ENCODE measurements around the gene PPP1R2. TPM values are rescaled to one million over a fixed set of nuclear protein-coding genes. Genes with fewer than 3 reads are reported as not detected.

PPP1R2 gene
- total and polyA plus RNA-seq, 9 of the 15 experiments (the other 6 are each of a cell fraction or from before 2014, with no cell fraction given): 9.4 to 115 (median 40.3) TPM

DNA sequence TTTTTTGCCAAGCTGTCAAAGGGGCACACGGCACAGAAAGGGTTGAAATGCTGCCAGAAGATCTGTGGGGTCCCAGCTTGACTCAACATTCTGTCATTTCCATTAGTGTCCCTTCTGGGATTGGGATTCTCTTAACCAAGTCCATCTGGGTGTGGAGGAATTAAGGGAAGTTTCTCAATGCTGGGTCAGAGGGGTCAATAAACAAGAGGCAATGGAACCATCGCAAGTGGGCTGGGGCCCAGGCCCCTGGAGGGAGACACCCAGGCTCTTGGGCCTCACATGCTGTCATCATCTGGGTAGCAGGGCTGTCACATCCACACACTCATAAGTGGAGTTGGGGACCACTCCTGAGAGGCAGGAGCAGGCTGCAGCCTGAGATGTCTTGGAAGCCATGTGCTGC is 48.7 kb upstream of the PPP1R2 start (continued):
- TF ChIP-seq, protein P1, sequence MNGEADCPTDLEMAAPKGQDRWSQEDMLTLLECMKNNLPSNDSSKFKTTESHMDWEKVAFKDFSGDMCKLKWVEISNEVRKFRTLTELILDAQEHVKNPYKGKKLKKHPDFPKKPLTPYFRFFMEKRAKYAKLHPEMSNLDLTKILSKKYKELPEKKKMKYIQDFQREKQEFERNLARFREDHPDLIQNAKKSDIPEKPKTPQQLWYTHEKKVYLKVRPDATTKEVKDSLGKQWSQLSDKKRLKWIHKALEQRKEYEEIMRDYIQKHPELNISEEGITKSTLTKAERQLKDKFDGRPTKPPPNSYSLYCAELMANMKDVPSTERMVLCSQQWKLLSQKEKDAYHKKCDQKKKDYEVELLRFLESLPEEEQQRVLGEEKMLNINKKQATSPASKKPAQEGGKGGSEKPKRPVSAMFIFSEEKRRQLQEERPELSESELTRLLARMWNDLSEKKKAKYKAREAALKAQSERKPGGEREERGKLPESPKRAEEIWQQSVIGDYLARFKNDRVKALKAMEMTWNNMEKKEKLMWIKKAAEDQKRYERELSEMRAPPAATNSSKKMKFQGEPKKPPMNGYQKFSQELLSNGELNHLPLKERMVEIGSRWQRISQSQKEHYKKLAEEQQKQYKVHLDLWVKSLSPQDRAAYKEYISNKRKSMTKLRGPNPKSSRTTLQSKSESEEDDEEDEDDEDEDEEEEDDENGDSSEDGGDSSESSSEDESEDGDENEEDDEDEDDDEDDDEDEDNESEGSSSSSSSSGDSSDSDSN (IDR thresholded peaks at IDR 0.05; ENCODE audit: borderline replicate concordance in 1 of 2, low read depth in 2 of 2, low read length in 2 of 2): no peak
- TF ChIP-seq, protein P2, sequence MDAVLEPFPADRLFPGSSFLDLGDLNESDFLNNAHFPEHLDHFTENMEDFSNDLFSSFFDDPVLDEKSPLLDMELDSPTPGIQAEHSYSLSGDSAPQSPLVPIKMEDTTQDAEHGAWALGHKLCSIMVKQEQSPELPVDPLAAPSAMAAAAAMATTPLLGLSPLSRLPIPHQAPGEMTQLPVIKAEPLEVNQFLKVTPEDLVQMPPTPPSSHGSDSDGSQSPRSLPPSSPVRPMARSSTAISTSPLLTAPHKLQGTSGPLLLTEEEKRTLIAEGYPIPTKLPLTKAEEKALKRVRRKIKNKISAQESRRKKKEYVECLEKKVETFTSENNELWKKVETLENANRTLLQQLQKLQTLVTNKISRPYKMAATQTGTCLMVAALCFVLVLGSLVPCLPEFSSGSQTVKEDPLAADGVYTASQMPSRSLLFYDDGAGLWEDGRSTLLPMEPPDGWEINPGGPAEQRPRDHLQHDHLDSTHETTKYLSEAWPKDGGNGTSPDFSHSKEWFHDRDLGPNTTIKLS (IDR thresholded peaks at IDR 0.05; ENCODE audit: borderline replicate concordance, low read depth): no peak
- TF ChIP-seq TAF7 (tag; IDR thresholded peaks at IDR 0.05) (no peak), CCAR2 (IDR thresholded peaks at IDR 0.05; ENCODE audit: low read depth, low read length) (no peak), SMAD4 (CRISPR knock-in tag; conservative IDR thresholded peaks at IDR 0.05) (no peak), ILK (tag; IDR thresholded peaks at IDR 0.05; ENCODE audit: borderline replicate concordance, low read depth) (no peak), SAFB (IDR thresholded peaks at IDR 0.05; ENCODE audit: borderline replicate concordance, low read depth, low read length) (no peak)

All from K562 (cell line).